Neural progenitor cell (in vitro differentiated cells): ENCODE results near the gene AMZ2.
"Not testable (repeated sequence)": the region's sequence is repeated elsewhere in the genome, so short reads cannot be mapped to it uniquely, and the experiment has no call there.

Source experiments
- EZH2phosphoT487 ChIP-seq: fragments of 200-600 bp; sonication (generic); IDR thresholded peaks from 2 replicates; pipeline ENCODE4 v1.6.1; 2017; ENCODE audit warnings: antibody characterized with exemption
- TF ChIP-seq, protein P1 (sequence below): fragments of 200-600 bp; sonication (generic); IDR thresholded peaks from 2 replicates; pipeline ENCODE4 v1.5.1; 2017; ENCODE audit warnings: antibody characterized with exemption, mild to moderate bottlenecking

DNA sequence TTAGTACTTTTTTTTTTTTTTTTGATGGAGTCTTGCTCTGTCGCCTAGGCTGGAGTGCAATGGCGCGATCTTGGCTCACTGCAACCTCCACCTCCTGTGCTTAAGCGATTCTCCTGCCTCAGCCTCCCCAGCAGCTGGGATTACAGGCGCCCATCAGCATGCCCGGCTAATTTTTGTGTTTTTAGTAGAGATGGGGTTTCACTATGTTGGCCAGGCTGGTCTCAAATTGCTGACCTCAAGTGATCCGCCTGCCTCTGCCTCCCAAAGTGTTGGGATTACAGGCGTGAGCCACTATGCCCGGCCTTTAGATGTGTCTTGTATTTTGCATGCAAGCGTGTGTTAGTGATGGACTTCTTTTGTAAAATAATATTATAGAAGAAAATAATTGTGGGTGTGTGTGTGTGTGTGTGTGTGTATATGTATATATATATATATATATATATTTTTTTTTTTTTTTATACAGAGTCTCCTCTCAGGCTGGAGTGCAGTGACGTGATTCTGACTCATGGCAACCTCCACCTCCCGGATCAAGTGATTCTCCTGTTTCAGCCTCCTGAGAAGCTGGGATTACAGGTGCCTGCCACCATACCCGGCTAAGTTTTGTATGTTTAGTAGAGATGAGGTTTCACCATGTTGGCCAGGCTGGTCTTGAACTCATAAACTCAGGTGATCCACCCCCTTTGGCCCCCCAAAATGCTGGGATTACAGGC lies 38.5 kb upstream of the AMZ2 start:
- TF ChIP-seq, protein P1, sequence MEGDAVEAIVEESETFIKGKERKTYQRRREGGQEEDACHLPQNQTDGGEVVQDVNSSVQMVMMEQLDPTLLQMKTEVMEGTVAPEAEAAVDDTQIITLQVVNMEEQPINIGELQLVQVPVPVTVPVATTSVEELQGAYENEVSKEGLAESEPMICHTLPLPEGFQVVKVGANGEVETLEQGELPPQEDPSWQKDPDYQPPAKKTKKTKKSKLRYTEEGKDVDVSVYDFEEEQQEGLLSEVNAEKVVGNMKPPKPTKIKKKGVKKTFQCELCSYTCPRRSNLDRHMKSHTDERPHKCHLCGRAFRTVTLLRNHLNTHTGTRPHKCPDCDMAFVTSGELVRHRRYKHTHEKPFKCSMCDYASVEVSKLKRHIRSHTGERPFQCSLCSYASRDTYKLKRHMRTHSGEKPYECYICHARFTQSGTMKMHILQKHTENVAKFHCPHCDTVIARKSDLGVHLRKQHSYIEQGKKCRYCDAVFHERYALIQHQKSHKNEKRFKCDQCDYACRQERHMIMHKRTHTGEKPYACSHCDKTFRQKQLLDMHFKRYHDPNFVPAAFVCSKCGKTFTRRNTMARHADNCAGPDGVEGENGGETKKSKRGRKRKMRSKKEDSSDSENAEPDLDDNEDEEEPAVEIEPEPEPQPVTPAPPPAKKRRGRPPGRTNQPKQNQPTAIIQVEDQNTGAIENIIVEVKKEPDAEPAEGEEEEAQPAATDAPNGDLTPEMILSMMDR = not testable (repeated sequence)
- not testable (repeated sequence) for TF ChIP-seq EZH2phosphoT487
